HG03565 (cell line): ENCODE data around the gene BTBD6.

Experiments
- ATAC-seq: cut with Tn5 transposase; IDR thresholded peaks from one replicate; pipeline ENCODE4 v1.9.1; 2021; ENCODE audit warnings: mild to moderate bottlenecking, moderate library complexity; ENCODE audit not compliant: unreplicated experiment

BTBD6 gene

DNA sequence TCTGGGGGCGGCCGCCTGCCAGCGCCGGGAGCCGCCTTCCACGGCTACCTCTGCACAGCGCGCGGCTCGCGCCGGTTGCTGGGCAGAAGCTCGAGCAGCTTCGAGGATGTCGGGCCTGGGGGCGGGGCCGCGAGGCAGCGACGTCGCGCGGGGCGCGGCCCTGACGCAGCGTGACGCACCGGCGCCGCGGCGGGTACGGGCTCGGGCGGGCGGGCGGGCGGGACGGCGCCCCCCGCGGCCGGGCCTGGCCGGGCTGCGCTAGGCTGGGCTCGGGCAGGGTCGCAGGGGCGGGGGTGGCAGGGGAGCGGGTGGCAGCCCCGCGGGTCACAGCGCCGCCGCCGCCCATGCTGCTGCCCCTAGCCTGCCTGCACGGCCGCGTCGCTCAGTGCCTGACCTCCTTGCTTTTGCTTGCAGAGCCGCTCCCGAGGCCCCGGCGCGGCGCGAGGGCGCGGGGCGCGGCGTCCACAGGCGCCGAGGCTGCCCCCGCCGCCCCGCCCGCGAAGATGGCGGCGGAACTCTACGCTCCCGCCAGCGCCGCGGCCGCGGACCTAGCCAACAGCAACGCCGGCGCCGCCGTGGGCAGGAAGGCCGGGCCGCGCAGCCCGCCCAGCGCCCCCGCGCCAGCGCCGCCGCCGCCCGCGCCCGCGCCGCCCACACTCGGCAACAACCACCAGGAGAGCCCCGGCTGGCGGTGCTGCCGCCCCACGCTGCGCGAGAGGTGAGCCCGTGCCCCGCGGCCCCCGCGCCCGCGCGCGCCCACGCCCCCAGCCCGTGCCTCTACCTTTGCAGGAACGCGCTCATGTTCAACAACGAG lies at the start of gene BTBD6:
Gene BTBD6 (plus strand): TSS at position 166 of the 814 bp plus-strand sequence. CDS start 179 bp downstream, at position 345.
- ATAC-seq, result peak; percentile 83

- no peak for ATAC-seq
Observed at GRCh38 chr14:105198588-105198987, 49.7 kb upstream of the BTBD6 start.

GRCh38 chr14:105199093-105199492 lies 49.2 kb upstream of the BTBD6 start:
- no peak for ATAC-seq

DNA sequence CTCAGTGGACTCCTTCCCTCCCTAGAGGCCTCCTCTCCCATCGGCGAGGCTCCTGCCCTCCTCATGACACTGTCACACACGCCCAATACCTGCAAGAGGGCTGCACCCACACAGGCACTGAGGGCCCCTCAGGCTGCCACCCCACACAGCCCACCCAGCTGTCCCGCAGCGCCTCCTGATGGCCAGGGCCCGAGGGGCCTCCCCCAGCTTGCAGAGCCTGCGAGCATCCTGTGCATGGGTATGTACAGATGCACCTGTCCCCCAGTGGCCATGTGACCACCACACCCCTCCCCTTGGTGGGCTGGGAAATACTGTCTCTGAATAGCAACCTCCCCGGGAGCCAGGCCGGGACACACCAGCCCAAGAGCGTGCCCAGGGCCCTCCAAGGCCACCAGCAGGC lies 48.3 kb upstream of the BTBD6 start:
- ATAC-seq, result no peak

GRCh38 chr14:105200641-105201040 lies 47.7 kb upstream of the BTBD6 start:
- no peak for ATAC-seq

DNA sequence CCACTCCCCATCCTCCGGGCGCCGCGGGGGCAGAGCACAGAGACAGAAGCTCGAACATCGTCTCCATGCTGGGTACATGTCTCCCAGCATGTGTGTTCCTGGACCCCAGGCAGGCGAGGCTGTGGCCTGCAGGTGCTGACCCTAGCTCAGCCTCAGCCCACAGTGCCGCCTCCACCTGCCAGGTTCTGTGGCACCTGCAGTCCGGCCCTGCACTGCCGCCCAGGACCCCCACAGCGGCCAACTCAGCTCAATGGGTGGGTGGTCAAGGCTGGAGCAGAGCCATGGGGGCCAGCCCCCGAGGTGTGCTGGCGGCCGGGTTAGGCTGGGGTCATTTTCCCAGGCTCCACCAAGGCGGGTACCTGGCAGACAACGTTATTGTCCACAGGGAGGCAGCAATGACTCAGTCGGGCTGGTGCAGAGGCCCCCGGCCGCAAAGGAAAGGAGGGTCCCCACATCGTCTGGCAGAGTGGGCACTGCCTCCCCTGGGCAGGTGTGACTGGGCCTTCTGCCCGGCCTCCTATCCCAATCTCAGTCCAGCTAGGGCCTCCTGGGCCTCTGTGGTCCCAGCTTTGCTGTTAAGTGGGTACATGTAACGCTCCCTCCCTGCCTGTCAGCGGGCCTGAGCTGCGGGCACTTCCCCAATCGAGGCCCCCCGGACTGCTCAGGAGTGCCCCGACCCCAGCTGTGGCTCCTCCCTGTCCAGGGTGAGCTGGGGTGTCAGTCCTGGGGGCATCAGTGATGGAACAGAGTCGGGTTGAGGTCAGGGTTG lies 47.0 kb upstream of the BTBD6 start:
- no peak for ATAC-seq

- ATAC-seq, result no peak
Observed at GRCh38 chr14:105201925-105202513, 46.3 kb upstream of the BTBD6 start.

DNA sequence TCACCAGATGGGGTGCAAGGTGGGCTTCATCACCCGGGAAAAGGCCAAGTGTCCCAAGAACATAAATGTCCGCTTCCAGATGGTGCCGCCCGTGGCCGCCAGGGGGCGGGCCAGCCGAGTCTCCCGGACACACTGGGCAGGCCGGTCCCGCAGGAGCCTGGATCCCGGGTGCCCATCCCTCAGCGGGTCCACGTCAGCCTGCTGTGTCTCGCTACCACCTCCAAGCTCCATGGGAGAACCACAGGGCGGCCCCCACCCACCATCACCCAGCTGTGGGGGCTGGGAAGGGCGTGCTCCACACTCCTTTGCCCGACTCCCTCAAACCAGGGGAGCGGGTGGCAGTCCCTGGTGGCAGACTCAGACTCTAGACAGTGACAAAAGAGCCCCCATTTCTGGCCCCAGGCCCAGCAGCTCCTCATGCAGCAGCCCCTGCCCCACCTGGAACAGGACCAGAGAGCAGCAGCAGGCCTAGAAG lies 45.2 kb upstream of the BTBD6 start:
- no peak for ATAC-seq

GRCh38 chr14:105203701-105204100 lies 44.6 kb upstream of the BTBD6 start:
- no peak for ATAC-seq

DNA sequence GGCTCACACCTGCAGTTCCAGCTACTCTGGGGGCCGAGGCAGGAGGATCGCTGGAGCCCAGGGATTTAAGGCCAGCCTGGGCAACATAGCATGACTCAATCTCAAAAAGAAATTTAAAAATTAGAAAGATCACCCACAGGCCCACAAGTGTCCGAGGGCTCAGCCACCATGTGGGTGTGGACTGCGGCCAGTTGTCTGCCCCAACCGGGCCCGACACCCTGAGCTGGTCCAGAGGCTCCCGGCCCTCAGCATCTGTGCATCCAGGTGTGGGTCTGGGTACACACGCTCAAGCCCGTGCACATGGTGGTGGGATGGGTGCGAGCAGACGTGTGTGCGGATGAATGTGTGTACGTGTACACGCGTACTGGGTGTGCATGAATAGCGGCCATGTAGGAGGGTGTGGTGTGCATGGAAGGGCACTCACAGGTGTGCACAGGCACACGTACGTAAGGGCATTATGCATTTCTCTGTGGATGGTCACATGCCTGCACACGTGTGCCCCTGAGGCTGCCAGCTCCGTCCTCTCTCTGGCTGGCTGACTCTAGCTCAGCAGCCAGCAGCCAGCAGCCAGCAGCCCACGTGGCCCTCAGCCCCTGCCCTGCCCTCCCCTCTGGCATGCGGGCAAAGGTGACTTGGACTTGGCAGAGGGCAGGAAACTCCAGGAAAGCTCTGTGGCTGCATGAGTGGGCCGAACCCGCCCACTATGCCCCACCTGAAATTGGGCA lies 44.0 kb upstream of the BTBD6 start:
- ATAC-seq, result no peak

DNA sequence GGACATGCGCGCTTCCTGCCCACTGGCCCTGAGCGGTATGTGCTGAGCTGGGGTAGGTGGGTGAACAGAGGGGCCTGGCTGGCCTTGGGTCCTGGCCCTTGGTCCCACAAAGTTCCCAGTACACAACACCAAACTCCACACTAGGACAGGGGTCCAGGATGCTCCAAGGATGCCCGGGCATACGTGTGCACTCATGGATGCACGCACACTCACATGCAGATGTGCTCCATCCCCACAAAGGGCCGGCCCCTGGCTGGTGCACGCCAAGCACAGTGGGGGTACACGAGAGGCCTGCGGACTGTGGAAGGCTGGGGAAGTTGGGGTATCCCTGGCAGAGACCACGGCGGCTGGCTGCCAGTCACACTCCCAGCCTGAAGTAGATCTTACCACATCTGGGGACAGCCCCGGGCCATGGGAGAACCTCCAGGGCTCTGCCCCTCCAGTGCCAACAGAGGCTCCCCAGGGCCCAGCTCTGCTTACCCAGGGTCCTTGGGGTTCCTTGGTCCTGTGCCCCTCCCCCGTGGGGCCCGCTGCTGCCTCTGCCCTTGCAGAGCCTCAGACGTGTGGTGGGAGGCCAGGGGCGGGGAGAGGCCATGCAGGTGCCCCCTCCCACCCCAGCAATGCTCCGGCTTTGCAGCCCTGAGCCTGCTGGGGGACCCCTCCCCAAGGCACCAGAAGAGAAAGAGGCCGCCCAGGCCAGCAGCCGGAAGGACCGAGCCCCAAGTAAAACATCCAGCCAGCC lies 43.2 kb upstream of the BTBD6 start:
- ATAC-seq, result no peak

GRCh38 chr14:105205673-105206208 lies 42.6 kb upstream of the BTBD6 start:
- no peak for ATAC-seq

- ATAC-seq, result no peak
Observed at GRCh38 chr14:105206873-105207272, 41.5 kb upstream of the BTBD6 start.

DNA sequence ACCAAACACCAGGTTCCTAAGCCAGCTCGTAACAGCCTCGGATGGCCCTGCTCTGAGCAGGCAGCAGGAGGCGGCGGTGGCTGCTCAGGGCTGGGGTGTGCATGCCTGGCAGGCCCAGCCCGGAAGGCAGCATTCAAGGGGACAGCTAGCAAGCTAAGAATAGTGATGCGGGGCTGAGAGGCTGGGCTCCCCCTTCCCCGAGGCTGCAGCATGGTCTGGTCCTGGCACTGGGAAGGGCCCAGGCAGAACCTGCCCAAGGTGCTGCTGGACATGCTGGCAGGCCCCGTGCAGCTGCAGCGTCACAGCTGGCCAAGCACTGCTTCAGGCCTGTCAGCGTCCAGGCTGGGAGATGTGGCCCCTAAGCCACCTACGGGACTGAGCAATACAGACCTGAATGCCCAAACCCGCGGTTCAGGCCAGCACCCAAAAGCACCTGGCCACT lies 40.9 kb upstream of the BTBD6 start:
- no peak for ATAC-seq

DNA sequence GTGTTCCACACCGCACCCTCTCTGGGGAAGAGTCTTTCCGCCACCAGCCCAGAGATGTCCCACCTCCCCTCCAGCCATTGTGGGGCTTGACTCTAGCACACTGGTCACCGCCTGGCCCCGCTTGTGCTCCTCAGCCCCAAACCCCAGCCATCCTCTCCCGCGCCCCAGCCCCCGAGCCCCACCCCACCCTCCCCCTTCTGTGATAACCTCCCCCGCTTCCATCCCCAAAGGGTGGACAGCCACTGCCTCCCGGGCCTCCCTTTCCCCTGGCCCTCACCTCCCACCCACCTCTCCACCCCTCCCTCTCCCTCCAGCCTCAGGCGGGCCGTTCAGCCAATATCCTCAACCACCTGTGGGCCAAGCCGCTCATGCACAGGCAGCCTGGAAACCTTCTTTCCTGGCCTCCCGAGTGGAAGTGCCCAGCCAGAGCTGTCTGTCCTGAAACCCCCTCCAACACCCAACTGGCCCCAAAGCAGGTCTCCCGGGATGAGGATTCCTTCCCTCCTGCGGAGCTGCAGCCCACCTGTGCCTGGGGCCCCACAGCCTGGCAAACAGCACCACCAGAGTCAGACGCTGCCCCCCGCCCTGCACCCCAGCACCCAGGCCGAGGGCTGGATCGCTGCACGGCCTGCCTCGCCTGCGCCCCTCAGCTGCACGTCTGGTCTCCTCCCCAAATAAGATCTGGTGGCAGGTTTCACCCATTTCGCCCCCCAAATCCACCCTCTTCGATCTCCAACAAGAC lies 40.2 kb upstream of the BTBD6 start:
- no peak for ATAC-seq

DNA sequence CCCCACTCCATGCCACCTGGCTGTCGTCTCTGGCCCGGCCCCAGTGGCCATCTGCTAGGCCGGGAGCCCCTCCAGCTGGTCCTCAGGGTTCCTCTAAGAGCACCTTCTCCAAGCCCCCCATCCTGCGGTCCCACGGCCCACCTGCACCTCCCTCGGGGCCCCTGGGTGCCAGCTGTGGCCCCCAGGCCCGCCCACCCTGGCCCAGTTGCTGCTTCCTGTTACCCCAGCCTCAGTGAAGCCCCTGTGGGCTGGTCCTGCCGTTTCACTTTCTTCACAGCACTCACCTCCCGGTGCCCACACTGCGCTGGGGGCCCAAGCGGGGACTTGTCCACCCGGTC lies 39.6 kb upstream of the BTBD6 start:
- no peak for ATAC-seq

GRCh38 chr14:105209091-105209490 lies 39.2 kb upstream of the BTBD6 start:
- no peak for ATAC-seq

DNA sequence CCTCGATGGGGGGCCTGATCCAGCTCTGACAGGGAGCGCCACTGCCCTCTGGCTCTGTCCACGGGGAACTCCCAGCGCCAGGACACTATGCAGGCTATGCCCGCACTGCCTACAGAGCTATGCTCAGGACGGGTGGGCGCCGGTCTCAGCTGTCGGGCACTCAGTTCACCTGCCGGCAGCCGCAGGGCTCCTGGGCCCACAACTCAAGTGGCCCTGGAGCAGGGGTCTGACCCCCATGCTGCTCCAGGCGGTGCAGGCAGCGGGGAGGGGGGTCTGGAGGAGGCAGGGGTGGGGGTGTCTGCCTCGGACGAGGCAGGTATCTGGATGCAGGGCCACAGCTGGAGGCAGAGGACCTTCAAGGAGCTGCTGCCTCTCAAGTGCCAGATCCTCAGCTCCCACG lies 38.7 kb upstream of the BTBD6 start:
- no peak for ATAC-seq

DNA sequence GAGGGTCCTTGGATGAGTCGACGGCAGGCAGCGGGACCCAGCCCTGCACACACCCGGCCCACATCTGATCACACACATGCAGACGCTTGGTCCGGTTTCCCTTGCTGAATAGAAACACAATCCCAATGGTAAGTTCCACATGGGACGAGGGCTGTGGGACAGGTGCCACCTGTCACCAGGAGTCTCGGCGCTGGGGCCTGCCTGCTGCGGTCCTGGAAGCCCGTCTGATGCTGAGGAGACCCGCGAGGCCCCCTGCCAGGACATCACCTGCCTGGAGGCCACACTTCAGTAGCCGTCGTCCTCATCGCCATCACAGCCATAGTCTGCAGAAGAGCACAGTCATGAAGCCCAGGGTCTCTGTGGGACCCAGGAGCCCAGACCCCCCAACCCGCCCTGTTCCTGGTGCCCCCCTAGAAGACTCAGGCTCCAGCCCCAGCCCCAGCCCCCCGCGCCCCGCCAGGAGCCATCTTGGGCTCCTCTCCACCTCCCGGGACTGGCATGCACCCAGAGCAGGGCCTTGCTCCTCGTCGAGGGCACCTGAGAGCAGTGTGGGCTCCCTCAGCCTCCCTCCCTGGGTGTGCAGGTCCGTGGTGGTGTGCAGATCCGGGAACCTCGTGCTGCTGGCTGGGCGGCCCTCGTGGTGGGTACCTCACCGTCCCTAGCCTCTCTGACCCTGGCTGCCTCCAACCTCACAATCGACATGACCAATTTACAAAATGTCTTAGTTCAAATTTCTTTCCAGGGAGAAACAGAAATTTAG lies 37.9 kb upstream of the BTBD6 start:
- no peak for ATAC-seq
